ENCODE data around the gene TNFRSF6B.

The TNFRSF6B gene

DNA sequence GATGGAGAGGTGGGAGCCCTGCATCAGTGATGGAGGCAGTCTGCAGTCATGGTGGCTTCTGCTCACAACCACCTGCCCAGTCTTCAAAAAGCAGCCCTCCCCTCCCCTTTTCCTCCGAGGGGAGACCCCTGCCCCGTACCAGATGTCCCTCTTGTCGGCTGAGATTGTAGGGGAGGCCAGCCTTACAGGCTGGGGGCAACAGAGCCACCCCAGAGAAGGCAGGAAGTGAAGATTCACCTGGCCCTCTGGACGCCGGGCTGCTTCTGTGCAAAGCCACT, 4.5 kb downstream of the TNFRSF6B start:
- H3K4me3 ChIP-seq (ENCODE audit: low read depth, low read length): no peak overlapping the region
- in situ Hi-C loops (cut with HindIII; ENCODE audit: low sequenced_read_pairs): no loop called here
- TF ChIP-seq, protein P1, sequence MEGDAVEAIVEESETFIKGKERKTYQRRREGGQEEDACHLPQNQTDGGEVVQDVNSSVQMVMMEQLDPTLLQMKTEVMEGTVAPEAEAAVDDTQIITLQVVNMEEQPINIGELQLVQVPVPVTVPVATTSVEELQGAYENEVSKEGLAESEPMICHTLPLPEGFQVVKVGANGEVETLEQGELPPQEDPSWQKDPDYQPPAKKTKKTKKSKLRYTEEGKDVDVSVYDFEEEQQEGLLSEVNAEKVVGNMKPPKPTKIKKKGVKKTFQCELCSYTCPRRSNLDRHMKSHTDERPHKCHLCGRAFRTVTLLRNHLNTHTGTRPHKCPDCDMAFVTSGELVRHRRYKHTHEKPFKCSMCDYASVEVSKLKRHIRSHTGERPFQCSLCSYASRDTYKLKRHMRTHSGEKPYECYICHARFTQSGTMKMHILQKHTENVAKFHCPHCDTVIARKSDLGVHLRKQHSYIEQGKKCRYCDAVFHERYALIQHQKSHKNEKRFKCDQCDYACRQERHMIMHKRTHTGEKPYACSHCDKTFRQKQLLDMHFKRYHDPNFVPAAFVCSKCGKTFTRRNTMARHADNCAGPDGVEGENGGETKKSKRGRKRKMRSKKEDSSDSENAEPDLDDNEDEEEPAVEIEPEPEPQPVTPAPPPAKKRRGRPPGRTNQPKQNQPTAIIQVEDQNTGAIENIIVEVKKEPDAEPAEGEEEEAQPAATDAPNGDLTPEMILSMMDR (IDR thresholded peaks at IDR 0.05; ENCODE audit: low read depth, low read length): no peak
- DNase-seq (ENCODE audit: low read depth, low spot score): no peak

DNA sequence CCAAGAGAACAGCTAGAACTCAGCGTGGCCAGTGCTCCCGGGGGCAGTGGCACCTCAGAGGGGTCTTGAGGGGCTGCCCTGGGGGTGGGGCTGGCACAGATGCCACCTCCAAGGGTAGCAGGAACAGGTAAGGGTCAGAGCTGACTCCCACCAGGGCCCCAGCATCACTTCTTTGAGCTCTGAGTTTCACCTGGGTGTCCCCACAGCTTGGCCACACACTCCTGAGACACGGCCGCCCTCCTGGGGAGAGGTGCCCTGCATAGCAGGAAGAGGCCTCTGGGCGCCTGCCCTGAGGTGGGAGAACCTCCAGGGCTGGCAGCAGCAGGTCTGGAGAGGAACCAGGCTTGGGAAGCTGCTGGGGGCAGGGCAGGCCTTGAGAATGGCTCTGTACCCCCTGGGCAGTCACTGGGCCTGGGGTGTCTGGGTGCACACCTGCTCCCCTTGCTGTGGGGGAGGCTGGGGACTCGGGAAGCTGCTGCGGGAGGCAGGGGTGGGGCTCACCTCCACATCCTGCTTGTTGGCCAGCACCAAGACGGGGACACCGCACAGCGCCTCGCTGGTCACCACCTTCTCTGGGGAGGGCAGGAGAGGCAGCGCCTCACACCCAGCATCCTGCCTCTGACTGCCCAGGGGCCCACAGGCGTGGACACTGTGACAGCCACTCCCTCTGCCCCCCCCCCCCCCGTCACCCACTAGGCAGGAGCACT, 5.0 kb downstream of the TNFRSF6B start:
- H3K4me3 ChIP-seq (ENCODE audit: low read depth, low read length): no peak overlapping the region
- no peak for DNase-seq (ENCODE audit: low read depth, low spot score)
- in situ Hi-C loops (cut with HindIII; ENCODE audit: low sequenced_read_pairs): no loop called here
- TF ChIP-seq, protein P1 (IDR thresholded peaks at IDR 0.05; ENCODE audit: low read depth, low read length): no peak

DNA sequence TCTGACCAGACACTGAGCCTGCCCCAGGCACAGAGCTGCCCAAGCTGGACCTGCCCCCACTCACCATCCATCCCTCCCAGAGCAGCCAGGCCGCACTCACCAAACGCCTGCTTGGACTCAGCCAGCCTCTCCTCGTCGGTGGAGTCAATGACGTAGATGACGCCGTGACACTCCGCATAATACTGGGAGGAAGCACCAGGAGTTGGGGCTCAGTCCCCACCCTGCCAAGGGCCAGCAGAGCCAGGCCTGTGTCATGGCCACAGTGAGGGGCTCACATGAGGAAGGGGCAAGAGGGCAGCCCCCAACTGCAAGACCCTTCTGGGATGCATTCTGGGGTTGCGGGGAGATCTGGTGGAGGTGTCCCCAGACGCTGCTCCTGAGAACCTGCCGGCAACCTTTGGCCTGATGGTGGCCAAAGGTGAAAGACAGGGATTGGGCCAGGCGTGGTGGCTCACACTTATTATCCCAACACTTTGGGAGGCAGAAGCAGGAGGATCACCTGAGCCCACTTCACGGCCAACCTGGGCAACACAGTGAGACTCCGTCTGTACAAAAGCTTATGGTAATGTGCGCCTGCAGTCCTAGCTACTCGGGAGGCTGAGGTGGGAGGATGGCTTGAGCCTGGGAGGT, 5.7 kb downstream of the TNFRSF6B start:
- in situ Hi-C loops (cut with HindIII; ENCODE audit: low sequenced_read_pairs): no loop called here
- DNase-seq (ENCODE audit: low read depth, low spot score): no peak
- no peak overlapping the region for H3K4me3 ChIP-seq (ENCODE audit: low read depth, low read length)
- TF ChIP-seq, protein P1 (IDR thresholded peaks at IDR 0.05; ENCODE audit: low read depth, low read length): no peak

GRCh38 chr20:63702751-63703470, 6.5 kb downstream of the TNFRSF6B start:
- no peak for DNase-seq (ENCODE audit: low read depth, low spot score)
- no peak overlapping the region for H3K4me3 ChIP-seq (ENCODE audit: low read depth, low read length)
- TF ChIP-seq, protein P1 (IDR thresholded peaks at IDR 0.05; ENCODE audit: low read depth, low read length): no peak
- in situ Hi-C loops (cut with HindIII; ENCODE audit: low sequenced_read_pairs): no loop called here

- in situ Hi-C loops (cut with HindIII; ENCODE audit: low sequenced_read_pairs): no loop called here
- no peak overlapping the region for H3K4me3 ChIP-seq (ENCODE audit: low read depth, low read length)
- TF ChIP-seq, protein P1 (IDR thresholded peaks at IDR 0.05; ENCODE audit: low read depth, low read length): no peak
- no peak for DNase-seq (ENCODE audit: low read depth, low spot score)
These were observed 7.1 kb downstream of the TNFRSF6B start for GRCh38 chr20:63703471-63703975.

DNA sequence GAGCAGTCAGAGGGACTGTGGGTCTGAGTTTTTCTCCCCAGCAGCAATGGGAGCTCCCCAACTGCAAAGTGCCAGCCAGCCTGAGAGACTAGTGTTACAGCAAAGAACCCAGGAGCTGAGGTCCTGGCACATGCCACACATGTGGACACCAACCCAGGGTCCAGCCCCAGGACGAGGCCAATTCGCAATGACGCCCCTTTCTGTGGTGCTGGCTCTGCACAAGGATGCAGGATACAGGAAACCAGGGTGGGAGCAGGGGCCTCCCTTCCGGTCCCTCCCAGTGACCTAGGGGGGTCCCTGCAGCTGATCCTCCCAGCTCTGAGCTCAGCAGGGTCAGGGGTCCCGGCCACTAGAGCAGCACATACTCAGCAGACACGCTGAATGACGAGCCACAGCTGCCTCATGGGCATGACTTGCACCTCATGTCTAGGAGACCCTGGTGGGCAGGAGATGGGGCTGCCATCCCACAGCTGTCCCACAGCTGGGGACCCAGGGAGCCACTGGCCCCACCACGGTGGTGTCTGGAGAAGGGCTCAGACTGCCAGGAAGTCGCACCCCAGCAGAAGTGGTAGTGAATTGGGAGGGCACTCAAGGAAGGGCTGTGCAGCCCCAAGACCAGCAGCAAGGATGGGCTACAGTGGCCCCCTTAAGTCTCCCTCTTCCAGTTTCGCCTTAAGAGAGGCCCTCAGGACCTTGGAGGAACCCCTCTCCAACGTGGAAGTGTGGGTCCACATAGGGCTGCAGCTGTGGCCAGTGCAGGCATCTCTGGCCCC, 7.7 kb downstream of the TNFRSF6B start:
- H3K4me3 ChIP-seq (ENCODE audit: low read depth, low read length): no peak overlapping the region
- DNase-seq (ENCODE audit: low read depth, low spot score): no peak
- in situ Hi-C loops (cut with HindIII; ENCODE audit: low sequenced_read_pairs): no loop called here
- TF ChIP-seq, protein P1 (IDR thresholded peaks at IDR 0.05; ENCODE audit: low read depth, low read length): no peak

Measured in astrocyte of the spinal cord (primary cell).